HG03103 (cell line): ENCODE data around the gene HES2.
"Not testable (repeated sequence)": the region's sequence is repeated elsewhere in the genome, so short reads cannot be mapped to it uniquely, and the experiment has no call there.

Experiments used
- ATAC-seq: cut with Tn5 transposase; IDR thresholded peaks from one replicate; pipeline ENCODE4 v1.9.1; 2021; ENCODE audit warnings: low read depth; ENCODE audit not compliant: unreplicated experiment

Gene HES2

GRCh38 chr1:6419804-6420453 lies at the start of gene HES2:
TSS of gene HES2 (minus strand) at chr1:6419919. CDS start at chr1:6419820, 99 bp downstream.
- no peak for ATAC-seq

- no peak for ATAC-seq
Observed at GRCh38 chr1:6468729-6469461, 49.2 kb upstream of the HES2 start.

GRCh38 chr1:6467744-6468688 lies 48.3 kb upstream of the HES2 start:
- no peak for ATAC-seq

GRCh38 chr1:6467224-6467623 lies 47.5 kb upstream of the HES2 start:
- ATAC-seq: no peak

GRCh38 chr1:6466751-6467150 lies 47.0 kb upstream of the HES2 start:
- no peak for ATAC-seq

GRCh38 chr1:6466023-6466422 lies 46.3 kb upstream of the HES2 start, which contains the start of gene TNFRSF25:
TSS of gene TNFRSF25 (minus strand) at chr1:6466173. CDS start at chr1:6466107, 66 bp downstream.
- ATAC-seq: no peak

- ATAC-seq: no peak
Observed at GRCh38 chr1:6465461-6466005, 45.8 kb upstream of the HES2 start.

GRCh38 chr1:6464915-6465314 lies 45.2 kb upstream of the HES2 start:
- no peak for ATAC-seq

- no peak for ATAC-seq
Observed at GRCh38 chr1:6464514-6464836, 44.8 kb upstream of the HES2 start.

- ATAC-seq: no peak
Observed at GRCh38 chr1:6463120-6463412, 43.3 kb upstream of the HES2 start.

- no peak for ATAC-seq
Observed at GRCh38 chr1:6462412-6463119, 42.8 kb upstream of the HES2 start.

- ATAC-seq: no peak
Observed at GRCh38 chr1:6461538-6462411, 42.1 kb upstream of the HES2 start.

- ATAC-seq: no peak
Observed at GRCh38 chr1:6461051-6461530, 41.4 kb upstream of the HES2 start.

GRCh38 chr1:6460301-6461050 lies 40.8 kb upstream of the HES2 start:
- no peak for ATAC-seq

- no peak for ATAC-seq
Observed at GRCh38 chr1:6459850-6460265, 40.1 kb upstream of the HES2 start.

GRCh38 chr1:6456800-6457466 lies 37.2 kb upstream of the HES2 start:
- ATAC-seq: no peak

GRCh38 chr1:6455752-6456520 lies 36.2 kb upstream of the HES2 start:
- not testable (repeated sequence) for ATAC-seq
